OCI-LY1 (cell line): ENCODE measurements around the gene EPB41L1.

Experiments used
- H2AFZ ChIP-seq: fragments of 200-600 bp; sonication (generic), shearing (Covaris generic); 2 replicates; pipeline ENCODE4 v1.6.0; 2014; ENCODE audit warnings: antibody characterized with exemption, mild to moderate bottlenecking, low read length
- H3F3A ChIP-seq: fragments of 200-600 bp; sonication (generic), shearing (Covaris generic); 2 replicates; pipeline ENCODE4 v1.6.0; 2014; ENCODE audit warnings: mild to moderate bottlenecking, antibody characterized with exemption, low read length, moderate library complexity; ENCODE audit not compliant: insufficient read depth
- H3K27ac ChIP-seq: fragments of 200-600 bp; sonication (generic); 2 replicates; pipeline ENCODE4 v1.5.1; 2014; ENCODE audit warnings: low read length, mixed run types, mild to moderate bottlenecking, low read depth; ENCODE audit not compliant: poor library complexity, severe bottlenecking
- H3K27me3 ChIP-seq: fragments of 200-600 bp; sonication (generic); 2 replicates; pipeline ENCODE4 v1.6.0; 2014; ENCODE audit warnings: antibody characterized with exemption, mild to moderate bottlenecking, low read length, moderate library complexity; ENCODE audit not compliant: insufficient read depth
- H3K36me3 ChIP-seq: fragments of 200-600 bp; sonication (generic); 2 replicates; pipeline ENCODE4 v1.6.1; 2014; ENCODE audit warnings: mild to moderate bottlenecking, antibody characterized with exemption, low read length, moderate library complexity, mixed read lengths; ENCODE audit not compliant: insufficient read depth
- H3K4me1 ChIP-seq: fragments of 200-600 bp; sonication (generic); 2 replicates; pipeline ENCODE4 v1.5.1; 2014; ENCODE audit warnings: mild to moderate bottlenecking, low read length, moderate library complexity; ENCODE audit not compliant: insufficient read depth, severe bottlenecking
- H3K4me2 ChIP-seq: fragments of 200-600 bp; sonication (generic), shearing (Covaris generic); 2 replicates; pipeline ENCODE4 v1.6.1; 2014; ENCODE audit warnings: low read length
- H3K4me3 ChIP-seq: fragments of 200-600 bp; sonication (generic); 2 replicates; pipeline ENCODE4 v1.5.1; 2014; ENCODE audit warnings: low read length, low read depth, mild to moderate bottlenecking, mixed read lengths; ENCODE audit not compliant: poor library complexity, severe bottlenecking
- H3K79me2 ChIP-seq: fragments of 200-600 bp; shearing (Covaris generic); 2 replicates; pipeline ENCODE4 v1.6.1; 2016; ENCODE audit warnings: mixed run types, low read length, mixed read lengths; ENCODE audit not compliant: insufficient read depth
- H3K9ac ChIP-seq: fragments of 200-600 bp; sonication (generic), shearing (Covaris generic); 2 replicates; pipeline ENCODE4 v1.6.1; 2014; ENCODE audit warnings: mild to moderate bottlenecking, low read length, mixed read lengths
- H3K9me2 ChIP-seq: fragments of 200-600 bp; sonication (generic), shearing (Covaris generic); 2 replicates; pipeline ENCODE4 v1.6.1; 2014; ENCODE audit warnings: low read depth, mild to moderate bottlenecking, low read length, mixed read lengths
- H3K9me3 ChIP-seq: fragments of 200-600 bp; shearing (Covaris generic); 2 replicates; pipeline ENCODE4 v1.6.1; 2014; ENCODE audit warnings: low read length, mixed read lengths
- H4K20me1 ChIP-seq: fragments of 200-600 bp; sonication (generic), shearing (Covaris generic); 2 replicates; pipeline ENCODE4 v1.6.0; 2016; ENCODE audit warnings: mild to moderate bottlenecking, low read length; ENCODE audit not compliant: insufficient read depth
- EZH2 ChIP-seq: fragments of 200-600 bp; sonication (generic), shearing (Covaris generic); IDR thresholded peaks from 2 replicates; pipeline ENCODE4 v1.8.0; 2017; ENCODE audit warnings: borderline replicate concordance, mixed run types, mild to moderate bottlenecking, antibody characterized with exemption, low read length, moderate library complexity, mixed read lengths
- TF ChIP-seq, protein P1 (sequence below): fragments of 200-600 bp; sonication (generic), shearing (Covaris generic); IDR thresholded peaks from 2 replicates; pipeline ENCODE4 v1.5.1; 2017; ENCODE audit warnings: mild to moderate bottlenecking, antibody characterized with exemption, low read length, moderate library complexity, mixed read lengths

The EPB41L1 gene

DNA sequence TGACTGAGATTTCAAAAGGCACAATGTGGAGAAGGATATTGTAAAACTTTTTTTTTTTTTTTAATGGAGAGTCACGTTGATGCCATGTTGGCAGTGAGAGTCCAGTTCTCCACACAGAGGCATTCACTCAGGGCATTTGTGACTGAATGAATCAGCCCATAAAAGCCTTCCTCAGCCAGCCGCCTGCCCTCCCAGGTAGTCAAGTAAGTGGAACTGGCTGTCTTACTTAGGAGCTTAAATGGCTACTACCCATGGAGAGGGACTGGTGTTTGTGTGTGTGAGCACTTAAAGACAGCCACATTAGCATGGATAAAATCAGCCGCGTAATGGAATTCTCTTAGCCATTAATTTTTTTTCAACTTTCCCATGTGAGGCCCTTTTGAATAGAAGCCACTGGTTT, 94.3 kb downstream of the EPB41L1 start:
- Histone ChIP-seq H3K4me3 (no peak overlapping the region), H3K4me1 (no peaks in the 10 kb centered on the region), H3K4me2 (no peak overlapping the region), H4K20me1 (no peaks in the 10 kb centered on the region), H3K79me2 (no peaks in the 10 kb centered on the region), H2AFZ (no peak overlapping the region), H3K9ac (no peak overlapping the region), H3F3A (no peaks in the 10 kb centered on the region), H3K36me3 (peaks cover 91% of the 10 kb centered on the region), H3K9me3 (no peaks in the 10 kb centered on the region), H3K27me3 (no peaks in the 10 kb centered on the region), H3K9me2 (no peaks in the 10 kb centered on the region), H3K27ac (no peak overlapping the region)
- TF ChIP-seq EZH2 = no peak
- TF ChIP-seq, protein P1, sequence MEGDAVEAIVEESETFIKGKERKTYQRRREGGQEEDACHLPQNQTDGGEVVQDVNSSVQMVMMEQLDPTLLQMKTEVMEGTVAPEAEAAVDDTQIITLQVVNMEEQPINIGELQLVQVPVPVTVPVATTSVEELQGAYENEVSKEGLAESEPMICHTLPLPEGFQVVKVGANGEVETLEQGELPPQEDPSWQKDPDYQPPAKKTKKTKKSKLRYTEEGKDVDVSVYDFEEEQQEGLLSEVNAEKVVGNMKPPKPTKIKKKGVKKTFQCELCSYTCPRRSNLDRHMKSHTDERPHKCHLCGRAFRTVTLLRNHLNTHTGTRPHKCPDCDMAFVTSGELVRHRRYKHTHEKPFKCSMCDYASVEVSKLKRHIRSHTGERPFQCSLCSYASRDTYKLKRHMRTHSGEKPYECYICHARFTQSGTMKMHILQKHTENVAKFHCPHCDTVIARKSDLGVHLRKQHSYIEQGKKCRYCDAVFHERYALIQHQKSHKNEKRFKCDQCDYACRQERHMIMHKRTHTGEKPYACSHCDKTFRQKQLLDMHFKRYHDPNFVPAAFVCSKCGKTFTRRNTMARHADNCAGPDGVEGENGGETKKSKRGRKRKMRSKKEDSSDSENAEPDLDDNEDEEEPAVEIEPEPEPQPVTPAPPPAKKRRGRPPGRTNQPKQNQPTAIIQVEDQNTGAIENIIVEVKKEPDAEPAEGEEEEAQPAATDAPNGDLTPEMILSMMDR = no peak

DNA sequence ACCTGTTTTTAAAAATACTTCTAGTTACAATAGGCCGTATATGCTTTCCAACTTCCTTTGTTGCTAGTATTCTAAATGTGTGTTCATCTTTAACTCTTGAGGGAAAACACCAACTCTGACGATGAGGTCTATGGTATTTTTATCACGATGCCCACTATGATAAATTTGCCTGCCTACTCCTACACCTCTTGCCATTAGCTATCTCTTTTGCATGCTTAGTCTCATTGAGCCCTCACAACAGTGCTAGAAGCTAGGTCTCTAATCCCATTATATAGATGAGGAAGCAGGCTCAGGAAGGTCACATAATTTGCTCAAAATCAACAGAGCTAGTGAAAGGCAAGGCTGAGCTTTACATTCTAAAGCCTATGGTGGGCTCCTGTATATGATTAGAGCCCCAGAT, 94.9 kb downstream of the EPB41L1 start:
- H2AFZ ChIP-seq = no peak overlapping the region
- H3K4me2 ChIP-seq = no peak overlapping the region
- no peaks in the 10 kb centered on the region for H3K9me3 ChIP-seq
- no peak overlapping the region for H3K4me3 ChIP-seq
- H3K9me2 ChIP-seq = no peaks in the 10 kb centered on the region
- TF ChIP-seq EZH2 = no peak
- TF ChIP-seq, protein P1 = no peak
- H3K9ac ChIP-seq = no peak overlapping the region
- H4K20me1 ChIP-seq = no peaks in the 10 kb centered on the region
- no peaks in the 10 kb centered on the region for H3K4me1 ChIP-seq
- no peaks in the 10 kb centered on the region for H3F3A ChIP-seq
- no peak overlapping the region for H3K27ac ChIP-seq
- H3K27me3 ChIP-seq = no peaks in the 10 kb centered on the region
- H3K79me2 ChIP-seq = no peaks in the 10 kb centered on the region
- peaks cover 87% of the 10 kb centered on the region for H3K36me3 ChIP-seq

DNA sequence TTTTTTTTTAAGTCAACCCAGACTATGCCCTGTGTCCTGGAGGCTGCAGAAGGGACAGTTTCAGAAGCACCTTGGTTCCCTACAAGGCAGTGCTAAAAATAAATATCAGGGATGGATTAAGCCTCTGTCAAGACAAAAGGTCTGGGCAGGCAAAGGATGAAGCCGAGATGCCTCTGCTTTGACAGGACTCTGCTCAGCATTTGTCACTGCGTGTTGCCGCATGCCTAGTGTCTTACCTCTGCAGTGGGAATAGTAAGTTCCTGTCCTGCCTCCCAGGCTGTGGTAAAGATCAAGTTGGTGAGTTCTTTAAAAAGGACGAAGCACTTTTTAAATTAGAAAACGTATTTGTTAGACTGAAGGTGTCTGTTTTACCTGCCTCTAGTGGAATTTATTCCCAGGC, 96.9 kb downstream of the EPB41L1 start:
- peaks cover 77% of the 10 kb centered on the region for H3K36me3 ChIP-seq

More for the DNA sequence above, 96.9 kb downstream of the EPB41L1 start:
- Histone ChIP-seq H3K27ac (no peak overlapping the region), H3K4me3 (no peak overlapping the region), H3K4me2 (no peak overlapping the region), H3K79me2 (no peaks in the 10 kb centered on the region), H2AFZ (no peak overlapping the region), H3K4me1 (no peaks in the 10 kb centered on the region), H3K27me3 (no peaks in the 10 kb centered on the region), H3F3A (no peaks in the 10 kb centered on the region), H3K9me2 (no peaks in the 10 kb centered on the region), H4K20me1 (no peaks in the 10 kb centered on the region), H3K9me3 (no peaks in the 10 kb centered on the region), H3K9ac (no peak overlapping the region)
- no peak for TF ChIP-seq EZH2
- TF ChIP-seq, protein P1 = no peak
